Gastroesophageal sphincter (tissue), 3 donors: ENCODE results near the gene CTSW.

Experiments used
- EP300 ChIP-seq: sonication (generic); formaldehyde crosslinking; IDR thresholded peaks from one replicate; pipeline ENCODE4 v1.6.1; 2017; ENCODE audit warnings: antibody characterized with exemption, mild to moderate bottlenecking
- POLR2A ChIP-seq, 2 donors: fragments of 450-650 bp; IDR thresholded peaks; one replicate each; pipeline ENCODE4 v1.6.1; 2017; ENCODE audit warnings: antibody characterized with exemption in 2 of 2, mild to moderate bottlenecking in 2 of 2, moderate library complexity in 1 of 2
- POLR2AphosphoS5 ChIP-seq: sonication (generic); formaldehyde crosslinking; IDR thresholded peaks from one replicate; pipeline ENCODE4 v1.6.1; 2017; ENCODE audit warnings: antibody characterized with exemption
- TF ChIP-seq, protein P1 (sequence below), 4 experiments: fragments of 200-600 bp in 2 of 4; fragments of 450-650 bp in 2 of 4; sonication (generic) in 1 of 4; IDR thresholded peaks; one replicate each; pipeline ENCODE4 v1.5.1; 2017 to 2019; ENCODE audit warnings: antibody characterized with exemption in 4 of 4, mild to moderate bottlenecking in 2 of 4, moderate library complexity in 2 of 4

- TF ChIP-seq EP300 (no peak), POLR2A (IDR thresholded peaks at IDR 0.05) (no peak), POLR2AphosphoS5 (no peak)
- TF ChIP-seq, protein P1, sequence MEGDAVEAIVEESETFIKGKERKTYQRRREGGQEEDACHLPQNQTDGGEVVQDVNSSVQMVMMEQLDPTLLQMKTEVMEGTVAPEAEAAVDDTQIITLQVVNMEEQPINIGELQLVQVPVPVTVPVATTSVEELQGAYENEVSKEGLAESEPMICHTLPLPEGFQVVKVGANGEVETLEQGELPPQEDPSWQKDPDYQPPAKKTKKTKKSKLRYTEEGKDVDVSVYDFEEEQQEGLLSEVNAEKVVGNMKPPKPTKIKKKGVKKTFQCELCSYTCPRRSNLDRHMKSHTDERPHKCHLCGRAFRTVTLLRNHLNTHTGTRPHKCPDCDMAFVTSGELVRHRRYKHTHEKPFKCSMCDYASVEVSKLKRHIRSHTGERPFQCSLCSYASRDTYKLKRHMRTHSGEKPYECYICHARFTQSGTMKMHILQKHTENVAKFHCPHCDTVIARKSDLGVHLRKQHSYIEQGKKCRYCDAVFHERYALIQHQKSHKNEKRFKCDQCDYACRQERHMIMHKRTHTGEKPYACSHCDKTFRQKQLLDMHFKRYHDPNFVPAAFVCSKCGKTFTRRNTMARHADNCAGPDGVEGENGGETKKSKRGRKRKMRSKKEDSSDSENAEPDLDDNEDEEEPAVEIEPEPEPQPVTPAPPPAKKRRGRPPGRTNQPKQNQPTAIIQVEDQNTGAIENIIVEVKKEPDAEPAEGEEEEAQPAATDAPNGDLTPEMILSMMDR (IDR thresholded peaks at IDR 0.05), result no peak
These were observed 14.0 kb upstream of the CTSW start for GRCh38 chr11:65865550-65866172.
